ENCODE measurements around the gene SEL1L2.

DNA sequence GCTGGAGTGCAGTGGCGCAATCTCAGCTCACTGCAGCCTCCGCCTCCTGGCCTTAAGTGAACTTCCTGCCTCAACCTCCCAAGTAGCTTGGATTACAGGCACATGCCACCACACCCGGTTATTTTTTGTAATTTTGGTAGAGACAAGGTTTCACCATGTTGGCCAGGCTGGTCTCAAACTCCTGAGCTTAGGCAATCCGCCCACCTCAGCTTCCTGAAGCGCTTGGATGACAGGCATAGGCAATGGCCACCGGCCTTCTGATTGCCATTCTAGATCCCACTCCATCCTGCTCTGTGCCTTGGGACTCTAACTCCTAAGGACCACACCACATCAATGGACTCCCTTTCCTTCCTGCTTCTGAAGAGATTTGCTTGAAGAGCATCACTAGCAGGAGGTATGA is 60.6 kb downstream of the SEL1L2 start:
- TF ChIP-seq, protein P1, sequence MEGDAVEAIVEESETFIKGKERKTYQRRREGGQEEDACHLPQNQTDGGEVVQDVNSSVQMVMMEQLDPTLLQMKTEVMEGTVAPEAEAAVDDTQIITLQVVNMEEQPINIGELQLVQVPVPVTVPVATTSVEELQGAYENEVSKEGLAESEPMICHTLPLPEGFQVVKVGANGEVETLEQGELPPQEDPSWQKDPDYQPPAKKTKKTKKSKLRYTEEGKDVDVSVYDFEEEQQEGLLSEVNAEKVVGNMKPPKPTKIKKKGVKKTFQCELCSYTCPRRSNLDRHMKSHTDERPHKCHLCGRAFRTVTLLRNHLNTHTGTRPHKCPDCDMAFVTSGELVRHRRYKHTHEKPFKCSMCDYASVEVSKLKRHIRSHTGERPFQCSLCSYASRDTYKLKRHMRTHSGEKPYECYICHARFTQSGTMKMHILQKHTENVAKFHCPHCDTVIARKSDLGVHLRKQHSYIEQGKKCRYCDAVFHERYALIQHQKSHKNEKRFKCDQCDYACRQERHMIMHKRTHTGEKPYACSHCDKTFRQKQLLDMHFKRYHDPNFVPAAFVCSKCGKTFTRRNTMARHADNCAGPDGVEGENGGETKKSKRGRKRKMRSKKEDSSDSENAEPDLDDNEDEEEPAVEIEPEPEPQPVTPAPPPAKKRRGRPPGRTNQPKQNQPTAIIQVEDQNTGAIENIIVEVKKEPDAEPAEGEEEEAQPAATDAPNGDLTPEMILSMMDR (IDR thresholded peaks at IDR 0.05; ENCODE audit: low read depth, low read length, poor library complexity, severe bottlenecking): no peak
- TF ChIP-seq EZH2phosphoT487 (IDR thresholded peaks at IDR 0.05; ENCODE audit: borderline replicate concordance, low read length): no peak
